HUES6 (cell line): ENCODE data around the gene HDAC9.
A peak's percentile ranks its signal among the peaks of the same experiment; 100 is the strongest.

ENCODE experiments used
- H3K27ac ChIP-seq: 2 replicates; pipeline ENCODE4 v1.7.0; 2013; ENCODE audit warnings: low read depth, mild to moderate bottlenecking, low read length, inconsistent platforms
- H3K27me3 ChIP-seq: 2 replicates; pipeline ENCODE4 v1.6.1; 2013; ENCODE audit warnings: low read length; ENCODE audit not compliant: control insufficient read depth, insufficient read depth
- H3K36me3 ChIP-seq: 2 replicates; pipeline ENCODE4 v1.6.1; 2013; ENCODE audit warnings: low read length; ENCODE audit not compliant: control insufficient read depth, insufficient read depth
- H3K4me1 ChIP-seq: 2 replicates; pipeline ENCODE4 v1.6.1; 2013; ENCODE audit warnings: low read length; ENCODE audit not compliant: control insufficient read depth, insufficient read depth
- H3K4me3 ChIP-seq: 2 replicates; pipeline ENCODE4 v1.5.1; 2013; ENCODE audit warnings: low read depth, low read length
- H3K9ac ChIP-seq: one replicate; pipeline ENCODE4 v1.6.1; 2013; ENCODE audit warnings: mild to moderate bottlenecking, low read length
- H3K9me3 ChIP-seq: 2 replicates; pipeline ENCODE4 v1.6.1; 2013; ENCODE audit warnings: low read depth, low read length; ENCODE audit not compliant: control insufficient read depth, insufficient read depth

Gene HDAC9

GRCh38 chr7:18760631-18761445, 265.3 kb downstream of the HDAC9 start:
- no peak overlapping the region for H3K27ac ChIP-seq
- H3K4me1 ChIP-seq: peaks cover 5% of the 10 kb centered on the region; the same call in 1 of the 2 replicates
- no peaks in the 10 kb centered on the region for H3K9me3 ChIP-seq
- no peaks in the 10 kb centered on the region for H3K36me3 ChIP-seq
- no peak overlapping the region for H3K4me3 ChIP-seq
- no peaks in the 10 kb centered on the region for H3K27me3 ChIP-seq
- no peak overlapping the region for H3K9ac ChIP-seq

DNA sequence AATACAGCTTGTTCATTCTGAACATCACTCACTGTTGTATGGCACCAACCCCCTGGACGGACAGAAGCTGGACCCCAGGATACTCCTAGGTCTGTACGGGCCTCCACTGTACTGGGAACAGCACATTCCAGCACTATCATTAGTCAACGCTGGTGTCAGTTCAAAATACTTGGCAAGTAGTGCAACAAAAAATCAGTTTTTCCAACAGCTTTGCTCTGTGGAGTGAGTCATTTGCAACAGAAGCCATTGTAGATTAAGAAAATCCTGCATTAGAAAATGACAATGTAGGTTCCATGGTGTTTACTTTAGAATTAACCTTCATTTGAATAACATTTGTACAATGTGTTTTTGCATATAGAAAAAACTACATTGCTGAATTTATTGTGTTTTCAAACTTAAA, 266.6 kb downstream of the HDAC9 start:
- H3K27ac ChIP-seq: peak overlapping the region; percentile 15; the same call in 1 of the 2 replicates

GRCh38 chr7:18768256-18768655, 272.7 kb downstream of the HDAC9 start:
- peaks cover 22% of the 10 kb centered on the region; the same call in 1 of the 2 replicates for H3K4me1 ChIP-seq
- no peaks in the 10 kb centered on the region for H3K9me3 ChIP-seq
- no peak overlapping the region for H3K4me3 ChIP-seq
- no peaks in the 10 kb centered on the region for H3K27me3 ChIP-seq
- H3K9ac ChIP-seq: no peak overlapping the region
- H3K36me3 ChIP-seq: no peaks in the 10 kb centered on the region
- no peak overlapping the region for H3K27ac ChIP-seq

More for the DNA sequence above, 266.6 kb downstream of the HDAC9 start:
- Histone ChIP-seq H3K4me3 (no peak overlapping the region), H3K9ac (no peak overlapping the region), H3K9me3 (no peaks in the 10 kb centered on the region), H3K36me3 (no peaks in the 10 kb centered on the region), H3K4me1 (peaks cover 5% of the 10 kb centered on the region; the same call in 1 of the 2 replicates), H3K27me3 (no peaks in the 10 kb centered on the region)

- H3K9me3 ChIP-seq: no peaks in the 10 kb centered on the region
- H3K9ac ChIP-seq: no peak overlapping the region
- H3K36me3 ChIP-seq: no peaks in the 10 kb centered on the region
- H3K4me3 ChIP-seq: no peak overlapping the region
- H3K4me1 ChIP-seq: peaks cover 22% of the 10 kb centered on the region; the same call in 1 of the 2 replicates
- no peak overlapping the region for H3K27ac ChIP-seq
- H3K27me3 ChIP-seq: no peaks in the 10 kb centered on the region
These were observed 274.7 kb downstream of the HDAC9 start for GRCh38 chr7:18770154-18770811.

DNA sequence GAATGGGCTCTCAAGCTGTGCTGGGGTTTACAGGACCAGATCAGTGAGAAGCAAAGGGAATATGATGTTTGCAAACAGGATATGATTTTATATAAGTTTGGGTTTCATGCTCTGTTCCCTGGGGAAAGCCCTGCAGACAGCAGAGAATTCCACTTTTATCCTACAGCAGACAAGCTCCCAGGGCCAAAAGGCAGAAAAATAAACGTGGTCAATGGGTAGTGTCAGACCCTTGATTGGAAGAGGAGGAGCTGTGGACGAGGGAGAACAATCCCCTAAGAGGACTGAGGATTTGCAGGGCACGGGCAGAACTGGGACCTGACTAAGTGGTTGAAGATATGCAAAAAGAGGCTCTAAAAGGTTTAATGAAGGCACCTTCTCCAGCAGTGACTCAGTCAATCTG, 275.3 kb downstream of the HDAC9 start:
- peaks cover 22% of the 10 kb centered on the region; the same call in 1 of the 2 replicates for H3K4me1 ChIP-seq
- no peaks in the 10 kb centered on the region for H3K9me3 ChIP-seq
- no peak overlapping the region for H3K27ac ChIP-seq
- no peak overlapping the region for H3K9ac ChIP-seq
- no peaks in the 10 kb centered on the region for H3K27me3 ChIP-seq
- no peaks in the 10 kb centered on the region for H3K36me3 ChIP-seq
- H3K4me3 ChIP-seq: no peak overlapping the region

DNA sequence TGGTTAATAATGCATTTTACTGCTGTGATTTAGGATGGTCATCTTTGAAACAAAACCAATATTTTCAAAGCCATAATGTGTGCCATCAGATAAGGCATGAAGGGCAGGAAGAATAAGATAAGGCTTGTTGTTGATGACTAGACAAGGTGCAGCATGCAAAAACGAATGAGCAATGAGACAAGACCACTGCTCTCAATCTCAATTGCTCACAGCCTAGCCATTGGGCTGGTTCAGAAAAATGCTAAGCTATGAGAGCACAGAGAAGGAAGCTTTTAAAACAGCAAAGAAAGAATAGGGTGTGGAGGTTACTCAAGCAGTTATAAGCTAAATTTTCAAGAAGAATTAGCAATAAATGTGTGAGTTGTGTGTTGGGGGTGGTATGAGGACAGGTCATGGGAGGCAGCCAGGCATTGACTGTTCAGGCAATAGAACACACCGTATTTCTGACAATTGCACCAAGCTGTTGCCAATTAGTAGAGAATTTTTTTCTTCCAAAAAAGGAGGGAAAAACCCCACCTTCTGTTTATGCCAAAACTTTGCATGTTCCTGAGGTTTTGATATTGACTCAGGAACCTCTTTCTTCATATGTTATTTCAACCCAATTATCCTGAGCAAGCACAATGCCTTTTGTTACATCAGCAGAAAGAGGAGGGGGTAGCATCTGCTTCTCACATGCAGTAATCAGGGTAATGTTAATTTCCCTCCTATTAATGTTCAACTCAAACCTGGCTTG, 276.5 kb downstream of the HDAC9 start:
- H3K4me1 ChIP-seq: peaks cover 22% of the 10 kb centered on the region; the same call in 1 of the 2 replicates
- H3K9me3 ChIP-seq: no peaks in the 10 kb centered on the region
- no peak overlapping the region for H3K4me3 ChIP-seq
- H3K9ac ChIP-seq: no peak overlapping the region
- H3K27me3 ChIP-seq: no peaks in the 10 kb centered on the region
- H3K27ac ChIP-seq: no peak overlapping the region
- no peaks in the 10 kb centered on the region for H3K36me3 ChIP-seq

GRCh38 chr7:18772567-18772965, 277.0 kb downstream of the HDAC9 start:
- no peak overlapping the region for H3K27ac ChIP-seq
- H3K9me3 ChIP-seq: no peaks in the 10 kb centered on the region
- H3K36me3 ChIP-seq: no peaks in the 10 kb centered on the region
- H3K27me3 ChIP-seq: no peaks in the 10 kb centered on the region
- no peak overlapping the region for H3K4me3 ChIP-seq
- no peak overlapping the region for H3K9ac ChIP-seq
- peaks cover 22% of the 10 kb centered on the region; the same call in 1 of the 2 replicates for H3K4me1 ChIP-seq

- Histone ChIP-seq H3K4me3 (no peak overlapping the region), H3K9me3 (no peaks in the 10 kb centered on the region), H3K4me1 (no peaks in the 10 kb centered on the region), H3K9ac (no peak overlapping the region), H3K27me3 (no peaks in the 10 kb centered on the region), H3K27ac (no peak overlapping the region), H3K36me3 (no peaks in the 10 kb centered on the region)
These were observed 281.8 kb downstream of the HDAC9 start for GRCh38 chr7:18777314-18777713.

DNA sequence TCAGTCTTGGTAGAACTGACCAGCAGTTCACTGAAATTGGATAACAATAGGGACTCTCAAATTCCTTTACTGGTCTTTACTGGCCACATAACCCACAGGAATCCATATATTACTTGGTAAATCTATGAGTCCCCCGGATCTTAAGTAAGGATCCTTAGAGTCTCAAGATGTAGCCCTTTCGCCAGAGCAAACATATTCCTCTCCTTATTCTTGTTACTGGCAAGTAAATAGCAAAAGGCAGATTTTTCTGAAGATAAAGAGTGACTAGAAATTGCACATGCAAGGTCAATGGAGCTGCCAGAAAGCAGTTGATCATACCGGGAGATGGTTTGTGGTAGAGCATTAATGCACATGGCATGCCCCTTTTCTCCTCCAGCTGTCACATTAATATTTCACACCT, 283.0 kb downstream of the HDAC9 start:
- Histone ChIP-seq H3K27ac (no peak overlapping the region), H3K36me3 (no peaks in the 10 kb centered on the region), H3K4me3 (no peak overlapping the region), H3K9me3 (no peaks in the 10 kb centered on the region), H3K9ac (no peak overlapping the region), H3K4me1 (no peaks in the 10 kb centered on the region), H3K27me3 (no peaks in the 10 kb centered on the region)

- Histone ChIP-seq H3K27me3 (no peaks in the 10 kb centered on the region), H3K4me3 (no peak overlapping the region), H3K36me3 (no peaks in the 10 kb centered on the region), H3K9me3 (no peaks in the 10 kb centered on the region), H3K4me1 (no peaks in the 10 kb centered on the region), H3K9ac (no peak overlapping the region), H3K27ac (no peak overlapping the region)
These were observed 284.7 kb downstream of the HDAC9 start for GRCh38 chr7:18780266-18780665.

DNA sequence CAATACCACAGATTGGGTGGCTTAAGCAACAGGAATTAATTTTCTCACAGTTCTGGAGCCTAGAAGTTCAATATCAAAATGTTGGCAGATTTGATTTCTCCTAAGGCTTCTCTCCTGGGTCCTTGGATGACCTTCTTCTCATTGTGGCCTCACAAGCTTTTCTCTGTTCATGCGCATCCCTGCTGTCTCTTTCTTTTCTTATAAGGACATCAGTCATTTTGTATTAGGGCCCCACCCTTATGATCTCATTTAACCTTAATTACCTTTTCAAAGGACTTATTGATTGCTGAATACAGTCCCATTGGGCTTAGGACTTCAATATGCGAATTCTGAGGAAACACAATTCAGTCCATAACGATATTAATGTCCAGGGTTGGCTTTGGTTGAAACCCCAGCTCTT, 285.4 kb downstream of the HDAC9 start:
- Histone ChIP-seq H3K27ac (no peak overlapping the region), H3K9ac (no peak overlapping the region), H3K4me1 (no peaks in the 10 kb centered on the region), H3K4me3 (no peak overlapping the region), H3K36me3 (no peaks in the 10 kb centered on the region), H3K27me3 (no peaks in the 10 kb centered on the region), H3K9me3 (no peaks in the 10 kb centered on the region)
